Adrenal gland (tissue), 5 donors: ENCODE data around the gene ETV3L.

Experiments used
- CTCF ChIP-seq, 6 experiments: fragments of 450-650 bp in 4 of 6; fragments of 200-600 bp in 2 of 6; sonication (generic) in 1 of 6; IDR thresholded peaks; 1 replicate in 5 of 6; 2 replicates in 1 of 6; pipeline versions ENCODE4 v1.5.1 to v1.8.0; 2016 to 2021; ENCODE audit warnings: antibody characterized with exemption in 6 of 6, mild to moderate bottlenecking in 2 of 6, moderate library complexity in 1 of 6
- POLR2A ChIP-seq, 2 donors: fragments of 450-650 bp; IDR thresholded peaks; one replicate each; pipeline ENCODE4 v1.6.1; 2017; ENCODE audit warnings: antibody characterized with exemption in 2 of 2, mild to moderate bottlenecking in 2 of 2, moderate library complexity in 1 of 2
- donor health status: DM: no; HTN: no; CAD: no.

GRCh38 chr1:157042846-157043245 lies 56.8 kb downstream of the ETV3L start:
- no peak for TF ChIP-seq POLR2A (IDR thresholded peaks at IDR 0.05)
- no peak for TF ChIP-seq CTCF (IDR thresholded peaks at IDR 0.05)
